NCI-H1417 (cell line): ENCODE data around the gene BAZ1B.
"Not testable (repeated sequence)": the region's sequence is repeated elsewhere in the genome, so short reads cannot be mapped to it uniquely, and the experiment has no call there.

ENCODE experiments used
- DNase-seq, 3 experiments: peaks; one replicate each; lab custom pipeline; 2025; lab: John Stamatoyannopoulos, UW

Gene BAZ1B

DNA sequence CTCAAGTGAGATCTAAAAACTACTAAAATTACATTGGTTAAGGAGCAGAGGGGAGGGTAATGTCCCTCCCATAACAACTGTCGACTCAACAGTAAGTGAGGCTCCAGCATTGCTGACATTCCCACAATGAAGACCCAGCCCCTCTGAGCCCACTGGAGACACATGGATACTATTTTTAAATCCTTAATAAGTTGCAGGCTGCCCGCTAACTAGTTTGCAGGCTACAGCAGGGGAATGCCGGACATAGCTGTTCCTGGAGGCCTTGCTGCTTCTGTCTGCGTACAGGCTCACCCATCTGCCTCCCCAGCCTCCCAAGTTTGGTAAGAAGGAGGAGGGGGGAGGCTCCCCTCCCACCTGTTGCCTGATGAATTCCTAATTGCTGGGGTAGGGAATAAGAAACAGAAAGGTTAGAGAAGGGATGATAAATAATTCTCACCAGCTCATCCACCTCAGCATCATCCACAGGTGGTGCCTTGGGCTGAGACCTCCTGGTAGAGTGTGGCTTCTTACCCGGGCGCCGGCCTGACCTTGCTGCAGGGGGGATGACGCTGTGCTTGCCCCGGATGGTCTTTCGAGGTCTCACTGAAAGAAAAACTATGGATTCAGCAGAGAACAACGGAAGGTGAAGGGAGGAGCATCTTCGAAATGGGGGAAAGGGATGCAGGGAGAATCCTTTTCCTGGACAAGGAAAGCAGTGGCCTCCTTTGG, 78.4 kb downstream of the BAZ1B start:
- no peak for DNase-seq

DNA sequence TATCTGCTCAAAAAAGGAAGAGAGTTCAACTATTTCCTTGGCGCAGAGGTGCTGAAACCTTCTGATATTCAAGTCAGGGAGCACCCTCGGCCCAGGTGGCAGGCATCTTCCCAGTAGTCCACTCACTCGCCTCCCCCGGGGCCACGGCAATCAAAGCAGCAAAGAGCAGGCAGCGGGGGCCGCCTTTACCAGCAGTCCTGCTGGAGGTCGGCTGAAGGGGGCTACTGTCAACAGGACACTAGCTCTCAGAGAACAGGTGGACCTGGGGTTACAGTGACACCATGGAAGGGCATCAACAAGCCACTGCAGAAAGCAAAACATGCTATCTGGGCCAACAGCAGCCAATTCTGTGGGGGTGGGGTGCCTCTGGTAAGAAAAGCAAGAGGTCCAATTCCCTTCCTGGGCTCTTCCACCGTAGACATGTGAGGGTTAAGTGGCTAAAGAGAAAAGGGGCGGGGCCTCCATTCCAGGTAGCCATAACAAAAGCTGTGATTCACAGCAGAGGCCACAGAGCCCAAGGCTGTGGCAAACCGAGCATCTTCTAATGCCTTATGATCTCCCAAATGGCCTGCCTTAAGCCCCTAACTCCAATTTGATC, 79.1 kb downstream of the BAZ1B start:
- DNase-seq = peak in 1 of 3 experiments; percentile 71

DNA sequence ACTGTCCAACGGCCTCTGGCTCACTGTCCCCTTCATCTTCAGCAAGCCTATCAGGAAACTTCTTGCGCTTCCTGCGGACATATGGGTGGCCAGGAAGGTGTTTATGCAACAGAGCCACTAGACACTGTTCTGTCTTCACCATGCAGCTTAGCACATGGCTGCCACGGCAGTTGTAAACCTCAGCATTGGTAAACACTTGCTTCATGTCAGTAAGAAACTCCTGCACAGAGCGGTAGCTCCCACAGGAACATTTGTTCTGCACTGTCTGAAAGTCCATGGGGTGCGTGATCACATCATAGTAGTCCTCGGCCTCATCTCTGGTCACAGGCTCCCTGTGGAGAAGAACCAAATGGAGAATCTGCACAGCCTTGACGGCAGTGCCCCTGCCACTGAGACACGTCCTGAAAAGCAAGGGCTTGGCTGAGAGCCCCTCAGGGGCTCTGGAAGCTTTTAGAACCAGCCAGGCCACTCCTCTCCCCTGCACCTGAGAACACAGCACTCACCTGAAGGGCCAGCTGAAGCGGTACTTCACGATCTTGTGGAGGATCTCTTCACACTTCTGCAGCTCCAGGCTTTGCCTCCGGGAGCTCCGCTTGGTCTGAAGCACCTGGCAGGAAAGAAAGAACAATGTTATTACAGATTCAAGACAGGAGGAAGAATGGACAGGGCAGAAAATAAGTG, 79.7 kb downstream of the BAZ1B start:
- peak in 1 of 3 experiments; percentile 98 for DNase-seq

DNA sequence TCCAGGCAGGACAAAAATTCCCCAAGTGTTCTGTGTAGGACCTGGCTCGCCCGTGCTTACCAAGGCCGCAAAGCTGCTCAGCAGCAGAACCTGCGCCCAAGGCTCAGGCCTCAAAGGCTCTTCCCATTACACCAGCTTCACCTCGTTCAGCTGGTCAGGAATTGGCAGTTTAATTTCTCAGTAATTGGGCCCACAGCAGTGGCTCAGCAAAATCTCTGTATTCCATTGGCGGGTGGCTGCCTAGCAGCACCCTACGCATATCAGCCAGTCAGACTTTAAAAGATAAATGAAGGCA, 82.7 kb downstream of the BAZ1B start:
- DNase-seq = no peak

DNA sequence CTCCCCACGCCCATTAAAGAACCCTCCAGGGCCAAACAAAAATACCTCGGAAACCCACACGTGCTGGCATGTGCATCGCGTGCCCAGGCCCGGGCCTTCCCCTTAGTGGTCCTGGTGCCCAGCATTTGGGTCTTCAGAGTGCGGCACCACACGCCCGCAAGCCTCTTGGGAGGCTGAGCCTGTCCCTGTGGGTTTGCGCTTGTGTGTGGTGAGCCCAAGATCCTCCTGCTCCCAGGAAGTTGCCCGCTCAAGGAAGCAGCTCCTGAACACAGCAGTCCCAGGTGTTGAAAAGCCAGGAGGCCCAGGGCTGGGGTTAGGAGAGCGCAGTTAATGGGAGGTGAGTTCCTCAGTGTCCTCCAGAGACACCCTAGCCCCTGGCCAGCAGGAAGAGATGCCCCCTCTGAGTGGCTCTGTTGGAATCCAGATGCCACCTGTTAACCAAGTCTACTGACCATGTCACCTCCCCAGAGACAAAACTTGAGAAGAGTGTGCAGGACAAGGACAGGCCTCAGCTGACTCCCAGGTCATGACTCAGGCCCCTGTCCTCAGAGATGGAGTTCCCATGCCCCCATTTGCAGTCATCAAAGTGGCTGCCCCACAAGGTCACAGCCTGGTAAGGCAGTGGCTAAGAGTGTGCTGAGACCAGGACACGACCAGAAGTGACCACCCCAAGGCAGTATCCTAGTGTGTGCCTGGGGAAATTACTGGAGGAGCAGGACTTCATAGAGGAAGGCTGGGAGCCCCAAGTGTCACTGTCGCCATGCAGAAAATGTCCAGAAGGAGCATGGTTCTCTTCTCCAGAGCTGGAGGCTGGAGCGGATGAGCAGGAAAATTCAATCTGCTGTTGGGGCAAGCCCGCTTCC, 83.3 kb downstream of the BAZ1B start:
- no peak for DNase-seq

DNA sequence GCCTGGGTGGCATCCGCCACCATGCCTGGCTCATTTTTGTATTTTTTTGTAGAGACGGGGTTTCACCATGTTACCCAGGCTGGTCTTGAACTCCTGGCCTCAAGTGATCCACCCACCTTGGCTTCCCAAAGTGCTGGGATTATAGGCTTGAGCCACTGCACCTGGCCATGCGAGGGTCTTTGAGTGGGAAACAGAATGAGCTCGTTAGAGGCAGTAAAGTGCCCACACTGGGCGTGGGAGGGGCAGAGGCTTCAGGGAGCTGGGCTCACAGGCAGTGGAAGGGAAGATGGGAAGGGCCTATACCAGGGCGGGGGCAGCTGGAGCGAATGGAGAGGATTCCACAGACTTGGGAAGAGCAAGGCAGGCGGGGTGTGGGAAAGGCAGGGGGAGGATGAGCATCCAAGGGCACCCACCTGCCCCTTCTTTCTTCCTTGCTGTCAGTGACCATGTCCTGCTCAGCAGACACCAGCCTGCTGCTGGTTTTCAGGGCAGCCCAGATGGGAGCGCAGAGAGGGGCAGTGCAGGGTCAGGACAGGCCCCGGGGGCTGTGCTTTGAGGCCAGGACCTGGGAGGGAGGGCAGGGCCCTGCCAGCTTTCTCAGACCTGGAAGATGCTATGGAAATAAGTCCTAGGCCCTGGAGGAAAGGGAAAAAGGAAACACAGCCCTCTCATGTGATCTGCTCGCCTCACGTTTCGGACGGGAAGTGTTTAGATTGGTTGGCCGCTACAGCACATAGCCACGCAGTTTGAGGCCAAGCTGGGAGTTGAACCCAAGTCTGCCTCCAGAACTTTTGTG, 84.3 kb downstream of the BAZ1B start:
- DNase-seq = peak in 1 of 3 experiments; percentile 24

DNA sequence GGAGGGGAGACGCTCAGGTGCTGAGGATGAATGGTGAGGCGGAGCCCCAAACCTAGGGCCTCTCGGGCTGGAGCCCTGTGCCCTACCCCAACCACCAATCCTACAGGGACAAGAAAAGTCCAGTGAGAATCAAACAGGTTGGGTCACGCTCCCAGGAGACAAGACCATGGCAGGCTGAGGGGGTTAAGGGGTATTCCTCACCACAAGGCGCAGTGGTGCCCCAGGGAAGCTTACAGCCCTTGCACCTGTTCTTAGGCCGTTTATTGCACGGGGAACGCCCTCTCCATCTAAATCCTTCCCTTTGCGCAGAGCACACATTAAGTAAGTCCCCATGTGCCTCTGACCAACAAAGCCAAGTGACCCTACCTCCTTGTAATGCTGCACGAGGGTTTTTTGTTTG, 85.0 kb downstream of the BAZ1B start:
- DNase-seq = peak in 1 of 3 experiments; percentile 32

DNA sequence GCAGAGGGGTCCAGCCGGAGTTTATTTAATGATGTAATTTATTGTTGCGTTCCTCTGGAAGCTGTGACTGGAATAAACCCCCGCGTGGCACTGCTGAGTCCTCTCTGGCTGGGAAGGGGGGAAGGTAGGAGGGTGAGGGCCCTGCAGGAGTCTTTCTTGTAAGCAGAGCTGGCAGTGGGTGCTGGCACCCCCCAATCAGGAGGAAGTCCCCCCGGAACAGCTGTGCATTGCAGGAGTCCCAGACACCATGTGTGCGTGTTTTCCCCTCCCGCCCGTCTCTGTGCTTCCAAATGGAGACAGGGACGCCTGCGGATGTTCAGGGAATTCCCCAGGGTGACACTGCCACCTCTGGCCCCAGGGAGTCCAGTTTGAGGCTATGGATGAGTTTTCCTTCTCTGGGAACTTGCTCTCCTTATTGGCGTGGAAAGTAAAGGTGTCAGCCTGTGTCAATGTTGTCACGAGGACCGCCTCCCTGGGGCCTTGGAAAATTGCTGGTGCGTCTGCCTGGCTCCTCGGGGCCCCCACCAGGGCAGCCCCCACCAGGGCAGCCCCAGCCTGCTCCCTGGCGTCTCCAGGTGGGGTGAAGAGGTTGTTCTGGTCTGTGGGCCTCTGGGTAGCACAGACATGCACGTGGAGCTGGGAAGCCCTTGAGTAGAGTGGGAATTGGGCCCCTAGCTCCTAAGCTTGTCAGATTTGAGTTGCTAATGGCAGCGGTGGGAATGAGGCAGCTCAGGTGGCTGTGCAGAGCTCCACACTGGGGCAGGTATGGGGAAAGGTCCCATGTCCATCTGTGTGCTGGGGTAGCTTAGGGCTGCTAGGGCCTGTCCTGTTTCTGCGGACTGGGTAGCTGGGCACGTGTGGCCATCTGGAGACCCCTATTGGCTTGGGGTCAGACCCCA, 85.8 kb downstream of the BAZ1B start:
- DNase-seq = peak in 2 of 3 experiments; percentile 46 to 50

DNA sequence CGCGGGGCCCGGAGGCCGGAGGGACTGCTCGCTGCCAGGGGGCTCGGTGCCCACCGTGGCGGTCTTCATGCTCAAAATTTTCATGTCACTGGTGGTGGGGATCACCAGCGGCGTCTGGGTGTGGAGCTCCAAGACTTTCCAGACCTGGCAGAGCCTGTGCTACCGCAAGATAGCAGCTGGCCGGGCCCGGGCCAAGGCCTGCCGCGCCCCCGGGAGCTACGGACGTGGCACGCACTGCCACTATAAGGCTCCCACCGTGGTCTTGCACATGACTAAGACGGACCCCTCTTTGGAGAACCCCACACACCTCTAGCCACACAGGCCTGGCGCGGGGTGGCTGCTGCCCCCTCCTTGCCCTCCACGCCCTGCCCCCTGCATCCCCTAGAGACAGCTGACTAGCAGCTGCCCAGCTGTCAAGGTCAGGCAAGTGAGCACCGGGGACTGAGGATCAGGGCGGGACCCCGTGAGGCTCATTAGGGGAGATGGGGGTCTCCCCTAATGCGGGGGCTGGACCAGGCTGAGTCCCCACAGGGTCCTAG, 86.6 kb downstream of the BAZ1B start:
- DNase-seq = peak in 2 of 3 experiments; percentile 48 to 56

DNA sequence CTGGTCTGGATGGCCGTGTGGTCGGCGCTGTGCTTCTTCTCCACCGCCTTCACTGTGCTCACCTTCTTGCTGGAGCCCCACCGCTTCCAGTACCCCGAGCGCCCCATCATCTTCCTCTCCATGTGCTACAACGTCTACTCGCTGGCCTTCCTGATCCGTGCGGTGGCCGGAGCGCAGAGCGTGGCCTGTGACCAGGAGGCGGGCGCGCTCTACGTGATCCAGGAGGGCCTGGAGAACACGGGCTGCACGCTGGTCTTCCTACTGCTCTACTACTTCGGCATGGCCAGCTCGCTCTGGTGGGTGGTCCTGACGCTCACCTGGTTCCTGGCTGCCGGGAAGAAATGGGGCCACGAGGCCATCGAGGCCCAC, 87.4 kb downstream of the BAZ1B start:
- DNase-seq = peak in 2 of 3 experiments; percentile 57 to 64

DNA sequence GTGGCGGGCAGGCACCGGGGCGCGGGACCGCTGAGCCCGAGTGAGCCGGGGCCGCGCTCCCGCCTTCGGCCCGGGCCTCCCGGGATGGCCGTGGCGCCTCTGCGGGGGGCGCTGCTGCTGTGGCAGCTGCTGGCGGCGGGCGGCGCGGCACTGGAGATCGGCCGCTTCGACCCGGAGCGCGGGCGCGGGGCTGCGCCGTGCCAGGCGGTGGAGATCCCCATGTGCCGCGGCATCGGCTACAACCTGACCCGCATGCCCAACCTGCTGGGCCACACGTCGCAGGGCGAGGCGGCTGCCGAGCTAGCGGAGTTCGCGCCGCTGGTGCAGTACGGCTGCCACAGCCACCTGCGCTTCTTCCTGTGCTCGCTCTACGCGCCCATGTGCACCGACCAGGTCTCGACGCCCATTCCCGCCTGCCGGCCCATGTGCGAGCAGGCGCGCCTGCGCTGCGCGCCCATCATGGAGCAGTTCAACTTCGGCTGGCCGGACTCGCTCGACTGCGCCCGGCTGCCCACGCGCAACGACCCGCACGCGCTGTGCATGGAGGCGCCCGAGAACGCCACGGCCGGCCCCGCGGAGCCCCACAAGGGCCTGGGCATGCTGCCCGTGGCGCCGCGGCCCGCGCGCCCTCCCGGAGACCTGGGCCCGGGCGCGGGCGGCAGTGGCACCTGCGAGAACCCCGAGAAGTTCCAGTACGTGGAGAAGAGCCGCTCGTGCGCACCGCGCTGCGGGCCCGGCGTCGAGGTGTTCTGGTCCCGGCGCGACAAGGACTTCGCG, 88.0 kb downstream of the BAZ1B start:
- peak; percentile 53 to 91 (median 80) for DNase-seq

DNA sequence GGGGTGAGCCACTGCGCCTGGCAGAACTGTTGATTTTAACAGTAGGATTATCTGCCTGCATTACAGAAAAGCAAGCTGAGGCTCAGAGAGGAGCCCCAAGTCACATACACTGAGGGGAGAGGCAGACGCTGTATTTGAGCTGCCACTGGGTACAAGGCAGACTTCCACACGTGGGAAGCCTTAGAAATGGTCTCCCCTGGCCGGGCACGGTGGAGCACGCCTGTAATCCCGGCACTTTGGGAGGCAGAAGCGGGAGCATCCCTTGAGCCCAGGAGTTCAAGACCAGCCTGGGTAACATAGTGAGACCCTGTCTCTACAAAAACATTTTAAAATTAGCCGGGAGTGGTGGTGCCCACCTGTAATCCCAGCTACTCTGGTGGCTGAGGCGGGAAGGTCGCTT, 89.4 kb downstream of the BAZ1B start:
- no peak for DNase-seq

DNA sequence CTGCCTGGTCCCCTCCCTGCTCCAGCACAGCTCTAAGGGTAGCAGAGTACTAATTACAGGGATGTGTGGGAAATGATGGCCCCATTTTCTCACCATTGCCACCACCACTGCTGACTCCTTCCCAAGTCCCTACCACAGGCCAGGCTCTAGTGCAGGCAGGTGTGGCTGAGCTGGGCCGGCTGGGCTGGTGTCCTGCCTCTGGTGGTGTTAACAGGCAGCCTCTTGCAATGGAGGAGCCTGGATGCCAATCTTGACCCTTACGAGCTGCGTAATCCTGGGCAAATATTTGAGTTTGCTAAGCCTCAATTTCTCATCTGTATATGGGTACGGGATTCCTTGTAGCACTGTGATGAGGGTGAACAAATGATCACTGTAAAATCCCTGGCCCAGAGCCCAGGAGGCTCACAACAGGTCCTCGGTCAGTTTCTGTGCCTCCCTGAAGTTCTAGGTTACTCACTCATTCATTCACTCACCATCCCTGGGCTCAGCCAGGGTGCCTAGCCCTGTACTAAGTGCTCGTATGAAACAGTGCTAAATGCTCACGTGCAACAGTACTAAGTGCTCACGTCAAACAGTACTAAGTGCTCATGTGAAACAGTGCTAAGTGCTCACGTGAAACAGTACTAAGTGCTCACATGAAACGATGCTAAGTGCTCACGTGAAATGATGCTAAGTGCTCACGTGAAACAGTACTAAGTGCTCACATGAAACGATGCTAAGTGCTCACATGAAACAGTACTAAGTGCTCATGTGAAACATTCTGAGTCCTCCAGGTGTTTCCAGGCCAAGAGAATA, 90.9 kb downstream of the BAZ1B start:
- DNase-seq = peak in 1 of 3 experiments; percentile 17

DNA sequence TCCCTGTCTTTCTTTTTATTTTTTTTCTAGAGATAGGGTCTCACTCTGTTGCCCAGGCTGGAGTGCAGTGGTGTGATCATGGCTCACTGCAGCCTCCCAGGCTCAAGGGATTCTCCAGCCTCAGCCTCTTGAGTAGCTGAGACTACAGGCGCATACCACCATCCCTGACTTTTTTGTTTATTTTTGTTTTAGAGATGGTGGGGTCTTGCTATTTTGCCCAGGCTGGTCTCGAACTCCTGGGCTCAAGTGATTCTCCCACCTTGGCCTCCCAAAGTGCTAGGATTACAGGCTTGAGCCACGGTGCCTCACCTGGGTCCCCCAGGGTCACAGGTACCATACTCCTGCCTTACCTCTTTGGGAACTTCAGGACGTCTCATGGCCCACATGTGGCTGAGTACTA, 91.6 kb downstream of the BAZ1B start:
- DNase-seq = not testable (repeated sequence)

DNA sequence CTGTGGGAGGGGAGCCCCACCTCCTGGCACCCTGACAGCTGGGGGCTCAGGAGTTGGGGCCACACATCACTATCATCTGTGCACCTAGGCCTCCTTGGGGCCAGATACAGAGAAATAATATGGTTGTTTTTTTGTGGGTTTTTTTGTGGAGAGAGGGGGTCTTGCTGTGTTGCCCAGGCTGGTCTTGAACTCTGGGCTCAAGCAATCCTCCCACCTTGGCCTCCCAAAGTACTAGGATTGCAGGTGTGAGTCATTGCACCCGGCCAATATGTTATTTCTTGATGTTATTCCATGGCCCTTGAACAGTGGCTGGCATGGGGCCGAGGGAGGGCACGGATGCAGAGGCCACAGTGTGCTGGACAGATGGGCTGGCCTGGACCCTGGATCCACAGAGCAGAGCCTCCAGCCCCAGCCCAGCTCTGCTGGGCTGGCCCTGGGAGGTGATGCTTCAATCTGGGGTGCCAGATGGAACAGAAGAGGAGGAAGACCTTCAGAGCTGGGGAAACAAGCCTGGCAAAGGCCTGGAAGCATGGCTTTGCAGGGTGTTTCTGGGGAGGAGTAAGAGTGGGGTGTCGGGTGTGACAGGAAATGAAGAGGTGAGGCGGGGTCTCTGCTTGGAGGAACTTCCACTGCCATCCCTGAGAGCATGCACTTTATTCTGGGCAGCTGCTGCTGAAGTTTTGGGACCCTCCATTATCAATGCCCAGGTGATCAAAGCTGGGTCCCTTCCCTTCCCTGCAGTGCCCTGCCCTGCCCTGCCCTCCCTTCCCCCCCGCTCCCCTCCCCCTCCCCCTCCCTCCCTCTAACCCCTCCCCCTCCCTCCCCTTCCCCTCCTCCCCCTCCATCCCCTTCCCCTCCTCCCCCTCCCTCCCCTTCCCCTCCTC, 92.2 kb downstream of the BAZ1B start:
- no peak for DNase-seq

DNA sequence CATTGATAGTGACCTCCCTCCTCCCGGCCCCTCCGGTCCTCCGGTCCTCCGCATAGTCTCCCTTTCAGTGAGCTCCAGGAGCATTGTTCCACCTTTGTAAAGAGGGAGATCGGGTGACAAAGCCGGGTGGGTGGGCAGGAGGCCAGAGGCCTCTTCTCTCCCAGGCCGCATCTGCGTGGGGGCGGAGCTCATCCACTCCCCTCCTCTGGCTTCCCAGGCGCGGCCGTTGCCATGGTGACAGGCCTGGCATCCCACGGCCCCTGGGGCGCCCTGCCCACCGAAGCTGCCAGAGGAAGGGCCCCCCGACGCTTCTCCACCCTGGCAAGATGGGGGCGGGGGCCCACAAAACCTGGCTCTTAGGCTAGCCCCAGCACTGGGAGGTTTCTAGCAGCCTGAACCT, 92.9 kb downstream of the BAZ1B start:
- DNase-seq = peak; percentile 75 to 90 (median 80)

DNA sequence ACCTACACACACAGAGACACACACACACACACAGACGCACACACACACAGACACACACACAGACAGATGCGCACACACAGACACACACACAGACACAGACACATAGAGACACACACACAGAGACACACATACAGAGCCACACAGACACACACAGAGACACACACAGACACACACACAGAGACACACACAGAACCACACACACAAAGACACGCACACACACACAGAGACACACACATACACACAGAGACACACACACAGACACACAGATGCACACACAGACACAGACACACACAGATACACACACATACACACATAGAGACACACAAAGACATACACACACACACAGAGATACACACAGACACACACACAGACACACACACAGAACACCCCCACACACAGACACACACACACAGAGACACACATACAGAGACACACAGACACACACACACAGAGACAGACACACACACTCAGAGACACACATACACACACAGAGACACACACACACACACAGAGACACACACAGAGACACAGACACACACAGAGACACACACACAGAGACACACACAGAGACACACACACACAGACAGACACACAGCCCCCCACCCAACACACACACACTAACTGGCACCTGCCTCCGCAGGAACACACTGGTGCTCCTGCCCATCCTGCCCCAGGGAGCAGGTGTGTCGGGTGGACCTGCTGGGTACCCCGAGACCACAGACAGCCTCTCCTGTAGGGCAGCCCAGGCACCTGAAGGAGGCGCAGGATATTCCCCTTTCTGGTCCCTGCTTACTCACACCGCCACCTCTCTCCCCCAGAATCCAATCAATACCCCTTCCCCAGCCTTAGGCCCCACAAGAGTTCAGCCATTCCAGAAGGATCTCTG, 93.9 kb downstream of the BAZ1B start:
- peak in 1 of 3 experiments; percentile 30 for DNase-seq
